Heart right ventricle (tissue), 16 donors: ENCODE data around the gene UCP2. TPM values are rescaled to one million over a fixed set of nuclear protein-coding genes. Genes with fewer than 3 reads are reported as not detected.
A peak's percentile ranks its signal among the peaks of the same experiment; 100 is the strongest.

Source experiments
- ATAC-seq, 8 donors: fragments of 200-7000 bp; cut with Tn5 transposase; one replicate each; pipeline ENCODE4 v1.9.1; 2020; ENCODE audit warnings: mild to moderate bottlenecking in 8 of 8, moderate library complexity in 8 of 8, moderate number of reproducible peaks in 1 of 8
- DNase-seq, 2 donors: peaks; one replicate each; pipeline ENCODE4 v3.0.0-alpha.2; 2020
- H3K27ac ChIP-seq, 10 donors: fragments of 200-600 bp; sonication (generic) in 2 of 10; one replicate each; pipeline versions ENCODE4 v1.5.0 to v1.8.0; 2020 to 2022; ENCODE audit warnings: mild to moderate bottlenecking in 3 of 10
- H3K27me3 ChIP-seq, 7 donors: fragments of 200-600 bp; one replicate each; pipeline ENCODE4 v1.8.0; 2021 to 2022; ENCODE audit warnings: mild to moderate bottlenecking in 2 of 7
- H3K36me3 ChIP-seq, 9 donors: fragments of 200-600 bp; sonication (generic) in 1 of 9; one replicate each; pipeline versions ENCODE4 v1.5.0 to v1.8.0; 2020 to 2022; ENCODE audit warnings: mild to moderate bottlenecking in 2 of 9
- H3K4me1 ChIP-seq, 9 donors: fragments of 200-600 bp; sonication (generic) in 1 of 9; one replicate each; pipeline versions ENCODE4 v1.5.0 to v1.8.0; 2020 to 2022; ENCODE audit warnings: mild to moderate bottlenecking in 4 of 9
- H3K4me3 ChIP-seq, 10 donors: fragments of 200-600 bp; sonication (generic) in 2 of 10; one replicate each; pipeline versions ENCODE4 v1.5.0 to v1.8.0; 2020 to 2022; ENCODE audit warnings: mild to moderate bottlenecking in 7 of 10, moderate library complexity in 2 of 10
- H3K9me3 ChIP-seq, 11 donors: fragments of 200-600 bp in 10 of 11; sonication (generic) in 2 of 11; one replicate each; pipeline versions ENCODE4 v1.5.0 to v1.8.0; 2013 to 2022; ENCODE audit warnings: mild to moderate bottlenecking in 2 of 11, control low read depth in 1 of 11, moderate library complexity in 1 of 11
- CTCF ChIP-seq, 9 donors: fragments of 200-600 bp; sonication (generic) in 2 of 9; IDR thresholded peaks; one replicate each; pipeline versions ENCODE4 v1.5.0 to v1.8.0; 2021 to 2022; ENCODE audit warnings: antibody characterized with exemption in 9 of 9, mild to moderate bottlenecking in 5 of 9, moderate library complexity in 1 of 9
- WGBS, 2 donors: extraction: QIAGEN DNeasy Blood & Tissue Kit; methylation state at CpG; one replicate each; pipeline ENCODE4 v1.1.7; 2013; ENCODE audit warnings: inconsistent platforms in 1 of 2; 5-methylcytosine and 5-hydroxymethylcytosine counted together
- intact Hi-C, 10 donors: fragments of 100-400 bp; cut with DNase I; formaldehyde crosslinking; loops; one replicate each; pipeline versions ENCODE4 v1.11.1 to v1.14.2; 2022
- polyA plus RNA-seq, 2 donors: library from polyadenylated mRNA; stranded (reverse); fragments of 200-250 nt; gene quantifications; one replicate each; pipeline ENCODE4 v1.2.3, GENCODE V29; 2013
- total RNA-seq, 10 donors: library from RNA; stranded (reverse); fragmentation: NEBNext Ultra II Directional in 3 of 10; extraction: Animal tissue kit (Norgen Biotek cat#: 25700) in 3 of 10; gene quantifications; one replicate each; pipeline versions ENCODE4 v1.2.1 to v1.2.4, GENCODE V29; 2021 to 2023
- donor health status: Arrhythmogenic right ventricular cardiomyopathy.
- donor health status: ischemic (EF 13 %, LVEDD 7.1; RV severe dilation, severe dysfunction).
- donor health status: healthy with polysubstance abuse.
- donor health status: DM: no; HTN: yes; CAD: no.
- donor health status: DM: no; HTN: no; CAD: no.
- donor health status: ischemic (EF 25% LVEDD 6.9; RV normal size, moderate dysfunction).
- donor health status: ischemic (EF 25% LVEDD 5.7; RV mildly dilated, moderate dysfunction).
- donor health status: healthy.
- donor health status: DM: yes; HTN: yes; CAD: no.
- donor health status: Ischemic cardiomyopathy.
- donor health status: ischemic (EF 35%, LVEDD 5.7; RV mildly dilated, moderate dysfunction).
- donor health status: nonischemic (EF 11% LVEDD 7.7; RV severe dilation, severe dysfunction).
- donor health status: DM: yes; HTN: yes; CAD: no.
- donor health status: PGD.
- donor health status: ischemic (EF 29% LVEDD 5.4; RV normal size, mild dysfunction).
- donor health status: nonischemic (EF 23%, LVEDD 6.1; RV moderate dilation, normal function).

UCP2 gene
- total and polyA plus RNA-seq, 12 donors: 10.2 to 73.3 (median 18.1) TPM

- no peak for DNase-seq
- Histone ChIP-seq H3K36me3 (peaks cover 0 to 38% (median 0%) of the 10 kb centered on the region in 9 donors), H3K9me3 (no peaks in the 10 kb centered on the region), H3K4me3 (no peak overlapping the region), H3K4me1 (peaks cover 9 to 63% (median 24%) of the 10 kb centered on the region in 9 donors), H3K27me3 (no peaks in the 10 kb centered on the region), H3K27ac (peak overlapping the region; percentile 51 to 93 (median 89))
- WGBS, 2 donors: 88 to 91% methylated on average over 3 of the region's 3 CpGs
- intact Hi-C loops: loop anchor here in 4 of 10 donors (1.0 to 5.0 kb wide), 3 partner anchors 34 to 35 kb away; partner anchors contain the start of gene UCP2 (in 3 of the 4)
- TF ChIP-seq CTCF (IDR thresholded peaks at IDR 0.05): no peak
- ATAC-seq: no peak
Measured at GRCh38 chr11:74017631-74018030, 35.0 kb upstream of the UCP2 start.

GRCh38 chr11:74015919-74016684 lies 33.5 kb upstream of the UCP2 start:
- H3K4me1 ChIP-seq: peaks cover 9 to 64% (median 31%) of the 10 kb centered on the region in 9 donors

GRCh38 chr11:74014880-74015279 lies 32.2 kb upstream of the UCP2 start:
- intact Hi-C loops: loop anchor here in 2 of 10 donors (5.0 kb wide), 1 partner anchor 33 kb away; the partner anchor contains the start of gene UCP2 (in 2 of the 2)
- peaks cover 9 to 65% (median 36%) of the 10 kb centered on the region in 9 donors for H3K4me1 ChIP-seq
- peaks cover 0 to 39% (median 0%) of the 10 kb centered on the region in 9 donors for H3K36me3 ChIP-seq
- no peaks in the 10 kb centered on the region for H3K27me3 ChIP-seq
- H3K4me3 ChIP-seq: no peak overlapping the region
- 85 to 92% methylated on average over 2 of the region's 2 CpGs for WGBS, 2 donors
- peak in 1 of 2 donors; percentile 27 for DNase-seq
- H3K9me3 ChIP-seq: no peaks in the 10 kb centered on the region
- ATAC-seq: no peak
- H3K27ac ChIP-seq: no peak overlapping the region
- TF ChIP-seq CTCF (IDR thresholded peaks at IDR 0.05): no peak

More at GRCh38 chr11:74015919-74016684, 33.5 kb upstream of the UCP2 start:
- DNase-seq (no peak), ATAC-seq (no peak)
- intact Hi-C loops: loop anchor here in 2 of 10 donors (5.0 kb wide), 1 partner anchor 34 kb away; the partner anchor contains the start of gene UCP2 (in 2 of the 2)
- Histone ChIP-seq H3K27me3 (no peaks in the 10 kb centered on the region), H3K9me3 (no peaks in the 10 kb centered on the region), H3K4me3 (no peak overlapping the region), H3K36me3 (peaks cover 0 to 39% (median 0%) of the 10 kb centered on the region in 9 donors), H3K27ac (no peak overlapping the region)
- 93 to 94% methylated on average over 5 of the region's 5 CpGs for WGBS, 2 donors
- TF ChIP-seq CTCF (IDR thresholded peaks at IDR 0.05): no peak

- 97 to 99% methylated on average over 8 of the region's 8 CpGs for WGBS, 2 donors
- H3K27ac ChIP-seq: no peak overlapping the region
- no peaks in the 10 kb centered on the region for H3K9me3 ChIP-seq
- H3K4me1 ChIP-seq: peaks cover 0 to 63% (median 32%) of the 10 kb centered on the region in 9 donors
- no peak overlapping the region for H3K4me3 ChIP-seq
- peaks cover 0 to 39% (median 0%) of the 10 kb centered on the region in 9 donors for H3K36me3 ChIP-seq
- TF ChIP-seq CTCF (IDR thresholded peaks at IDR 0.05): no peak
- no peak for ATAC-seq
- intact Hi-C loops: no loop called here
- DNase-seq: no peak
- no peaks in the 10 kb centered on the region for H3K27me3 ChIP-seq
Measured at GRCh38 chr11:74013141-74013540, 30.5 kb upstream of the UCP2 start.
